Gastroesophageal sphincter (tissue), 4 donors: ENCODE measurements around the gene FAM184B. TPM values are rescaled to one million over a fixed set of nuclear protein-coding genes. Genes with fewer than 3 reads are reported as not detected.

Experiments
- ATAC-seq: fragments of 150-250 bp; one replicate; pipeline ENCODE4 v1.9.1; 2016; ENCODE audit warnings: mild to moderate bottlenecking, moderate library complexity
- H3K27ac ChIP-seq, 4 donors: fragments of 200-600 bp; sonication (generic) in 3 of 4; 1 replicate in 3 of 4; 2 replicates in 1 of 4; pipeline ENCODE4 v1.5.1; 2016 to 2019
- H3K27me3 ChIP-seq: fragments of 200-600 bp; sonication (generic); one replicate; pipeline ENCODE4 v1.5.1; 2019
- H3K36me3 ChIP-seq, 2 donors: fragments of 200-600 bp; sonication (generic); one replicate each; pipeline ENCODE4 v1.5.1; 2019; ENCODE audit warnings: control low read depth in 1 of 2
- H3K4me1 ChIP-seq, 3 donors: fragments of 200-600 bp; sonication (generic); 1 replicate in 2 of 3; 2 replicates in 1 of 3; pipeline ENCODE4 v1.5.1; 2016 to 2019; ENCODE audit warnings: control low read depth in 2 of 3
- H3K4me3 ChIP-seq, 2 donors: fragments of 200-600 bp; sonication (generic); one replicate each; pipeline ENCODE4 v1.5.1; 2019; ENCODE audit warnings: mild to moderate bottlenecking in 1 of 2, moderate library complexity in 1 of 2
- H3K9me3 ChIP-seq, 3 donors: fragments of 200-600 bp; sonication (generic); one replicate each; pipeline ENCODE4 v1.5.1; 2017 to 2019; ENCODE audit warnings: control low read depth in 2 of 3
- CTCF ChIP-seq, 4 experiments: fragments of 200-600 bp in 2 of 4; fragments of 450-650 bp in 2 of 4; sonication (generic) in 1 of 4; IDR thresholded peaks; one replicate each; pipeline ENCODE4 v1.5.1; 2017 to 2019; ENCODE audit warnings: antibody characterized with exemption in 4 of 4, mild to moderate bottlenecking in 2 of 4, moderate library complexity in 2 of 4
- EP300 ChIP-seq: sonication (generic); formaldehyde crosslinking; IDR thresholded peaks from one replicate; pipeline ENCODE4 v1.6.1; 2017; ENCODE audit warnings: antibody characterized with exemption, mild to moderate bottlenecking
- POLR2A ChIP-seq, 2 donors: fragments of 450-650 bp; IDR thresholded peaks; one replicate each; pipeline ENCODE4 v1.6.1; 2017; ENCODE audit warnings: antibody characterized with exemption in 2 of 2, mild to moderate bottlenecking in 2 of 2, moderate library complexity in 1 of 2
- POLR2AphosphoS5 ChIP-seq: sonication (generic); formaldehyde crosslinking; IDR thresholded peaks from one replicate; pipeline ENCODE4 v1.6.1; 2017; ENCODE audit warnings: antibody characterized with exemption
- WGBS, 2 donors: methylation state at CpG; one replicate each; pipeline ENCODE4 v1.1.5; 2018; ENCODE audit warnings: low coverage in 1 of 2; 5-methylcytosine and 5-hydroxymethylcytosine counted together
- total RNA-seq, 4 donors: library from RNA; depleted of rRNA; stranded (reverse); fragments of >200 nt; gene quantifications; one replicate each; pipeline ENCODE4 v1.1.0, GENCODE V29; 2016

The FAM184B gene
- total RNA-seq, 4 donors from 2014 or later = under 0.01 TPM; not detected in 3

DNA sequence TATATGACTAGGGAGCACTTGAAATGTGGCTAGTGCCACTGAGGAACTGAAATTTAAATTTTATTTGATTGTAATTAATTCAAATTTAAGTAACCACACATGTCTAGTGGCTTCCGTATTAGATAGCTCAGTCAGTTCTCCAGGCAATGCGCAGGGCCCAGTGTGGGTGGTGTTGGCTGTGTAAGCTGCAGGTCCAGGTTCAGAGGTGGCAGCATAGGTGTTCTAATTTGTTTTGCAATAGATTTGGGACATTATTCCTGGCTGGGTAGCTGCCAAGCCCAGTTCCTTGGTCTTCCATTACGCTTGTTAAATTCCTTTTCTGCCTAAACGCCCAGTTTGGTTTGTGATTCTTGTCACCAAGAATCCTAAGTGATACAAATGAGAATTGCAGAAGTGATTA, 79.5 kb downstream of the FAM184B start:
- Histone ChIP-seq H3K9me3 (peaks cover 0 to 24% (median 0%) of the 10 kb centered on the region in 3 donors), H3K4me1 (no peaks in the 10 kb centered on the region), H3K27me3 (no peaks in the 10 kb centered on the region), H3K36me3 (no peaks in the 10 kb centered on the region), H3K27ac (no peak overlapping the region), H3K4me3 (no peak overlapping the region)
- ATAC-seq = no peak
- no peak for TF ChIP-seq EP300
- TF ChIP-seq POLR2A (IDR thresholded peaks at IDR 0.05) = no peak
- no peak for TF ChIP-seq CTCF (IDR thresholded peaks at IDR 0.05)
- TF ChIP-seq POLR2AphosphoS5 = no peak
- WGBS, 2 donors = 69 to 88% methylated on average over 2 to 4 of the region's 4 CpGs

GRCh38 chr4:17701138-17701839, 80.1 kb downstream of the FAM184B start:
- WGBS, 2 donors = 73 to 75% methylated on average over 5 of the region's 8 CpGs
- Histone ChIP-seq H3K4me1 (no peaks in the 10 kb centered on the region), H3K4me3 (no peak overlapping the region), H3K27me3 (no peaks in the 10 kb centered on the region), H3K27ac (no peak overlapping the region), H3K9me3 (peaks cover 0 to 24% (median 0%) of the 10 kb centered on the region in 3 donors), H3K36me3 (no peaks in the 10 kb centered on the region)
- TF ChIP-seq POLR2AphosphoS5 (no peak), CTCF (IDR thresholded peaks at IDR 0.05) (no peak), EP300 (no peak), POLR2A (IDR thresholded peaks at IDR 0.05) (no peak)
- ATAC-seq = no peak

DNA sequence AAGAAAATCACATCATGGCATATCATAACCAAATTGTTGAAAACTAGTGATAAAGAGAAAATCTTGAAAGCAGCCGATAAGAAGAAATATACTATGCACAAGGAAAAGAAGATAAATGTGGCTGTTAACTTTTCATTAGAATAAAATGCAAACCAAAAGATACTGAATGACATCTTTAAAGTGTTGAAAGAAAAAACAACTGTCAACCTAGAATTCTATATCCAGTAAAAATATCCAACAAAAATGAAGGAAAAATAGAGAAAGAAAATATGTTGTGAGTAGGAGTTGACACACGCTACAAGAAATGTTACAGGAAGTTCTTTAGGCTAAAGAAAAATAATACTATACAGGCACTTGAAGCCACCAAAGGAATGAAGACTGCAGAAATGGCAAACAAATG, 82.0 kb downstream of the FAM184B start:
- Histone ChIP-seq H3K36me3 (no peaks in the 10 kb centered on the region), H3K4me1 (no peaks in the 10 kb centered on the region), H3K9me3 (peaks cover 0 to 24% (median 0%) of the 10 kb centered on the region in 3 donors), H3K27ac (no peak overlapping the region), H3K4me3 (no peak overlapping the region), H3K27me3 (no peaks in the 10 kb centered on the region)
- no peak for ATAC-seq
- TF ChIP-seq CTCF (IDR thresholded peaks at IDR 0.05) (no peak), POLR2A (IDR thresholded peaks at IDR 0.05) (no peak), POLR2AphosphoS5 (no peak), EP300 (no peak)
- WGBS, 2 donors = 51 to 100% methylated on average over 1 to 2 of the region's 2 CpGs

DNA sequence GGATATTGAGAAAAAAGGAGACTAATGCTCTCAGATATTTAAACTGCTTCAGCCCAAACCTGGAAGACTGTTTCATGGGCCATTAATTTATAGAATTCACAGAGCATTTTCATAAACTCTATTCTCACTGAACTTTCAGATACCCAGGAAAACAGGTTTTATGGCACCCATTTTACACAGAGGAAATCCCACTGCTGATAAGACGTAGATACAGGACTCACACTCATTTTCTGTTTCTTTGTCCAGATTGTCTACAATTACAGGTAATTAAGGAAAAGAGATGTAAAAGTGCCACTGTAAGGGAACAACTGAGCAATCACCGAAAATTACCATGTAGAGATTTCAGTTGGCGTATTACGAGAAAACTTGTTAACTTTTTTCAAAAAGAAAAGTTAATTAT, 83.3 kb downstream of the FAM184B start:
- no peaks in the 10 kb centered on the region for H3K27me3 ChIP-seq
- H3K27ac ChIP-seq = no peak overlapping the region
- ATAC-seq = no peak
- H3K4me1 ChIP-seq = no peaks in the 10 kb centered on the region
- H3K4me3 ChIP-seq = no peak overlapping the region
- no peaks in the 10 kb centered on the region for H3K36me3 ChIP-seq
- TF ChIP-seq CTCF (IDR thresholded peaks at IDR 0.05) (no peak), POLR2A (IDR thresholded peaks at IDR 0.05) (no peak), EP300 (no peak), POLR2AphosphoS5 (no peak)
- H3K9me3 ChIP-seq = peaks cover 0 to 24% (median 0%) of the 10 kb centered on the region in 3 donors
- WGBS, 2 donors = 64 to 90% methylated on average over 3 to 4 of the region's 4 CpGs

DNA sequence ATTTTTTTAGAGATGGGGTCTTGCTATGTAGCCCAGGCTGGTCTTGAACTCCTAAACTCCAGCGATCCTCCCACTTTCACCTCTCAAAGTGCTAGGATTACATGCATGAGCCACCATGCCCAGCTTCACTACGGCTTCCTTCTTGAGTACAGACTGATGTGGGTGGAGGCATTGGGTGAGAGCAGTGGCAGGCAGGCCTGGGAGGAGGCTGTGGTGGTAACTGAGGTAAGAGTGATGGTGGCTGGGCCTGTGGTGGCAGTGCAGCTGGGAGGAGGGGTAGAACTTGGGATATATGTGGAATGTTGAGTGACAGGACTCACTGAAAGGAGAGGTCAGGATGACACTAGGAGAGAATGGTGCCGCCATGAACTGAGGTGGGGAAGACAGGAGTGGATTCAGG, 86.1 kb downstream of the FAM184B start:
- ATAC-seq = no peak

More for the DNA sequence above, 86.1 kb downstream of the FAM184B start:
- Histone ChIP-seq H3K4me3 (no peak overlapping the region), H3K4me1 (no peaks in the 10 kb centered on the region), H3K36me3 (no peaks in the 10 kb centered on the region), H3K27ac (no peak overlapping the region), H3K27me3 (no peaks in the 10 kb centered on the region), H3K9me3 (peaks cover 0 to 24% (median 0%) of the 10 kb centered on the region in 3 donors)
- no peak for TF ChIP-seq CTCF (IDR thresholded peaks at IDR 0.05)
- TF ChIP-seq POLR2AphosphoS5 = no peak
- no peak for TF ChIP-seq POLR2A (IDR thresholded peaks at IDR 0.05)
- TF ChIP-seq EP300 = no peak
- WGBS, 2 donors = 60 to 78% methylated on average over 1 to 3 of the region's 3 CpGs
